Kidney epithelial cell (primary cell): ENCODE data around the gene ETFDH. TPM values are rescaled to one million over a fixed set of nuclear protein-coding genes. Genes with fewer than 3 reads are reported as not detected.

Source experiments
- DNase-seq: peaks from one replicate; pipeline ENCODE4 v3.0.0-alpha.2; 2010; ENCODE audit warnings: low read depth
- H3K27me3 ChIP-seq: 2 replicates; pipeline ENCODE4 v1.6.0; 2011; ENCODE audit warnings: low read length; ENCODE audit not compliant: control insufficient read depth, insufficient read depth
- H3K36me3 ChIP-seq: 2 replicates; pipeline ENCODE4 v1.5.1; 2011; ENCODE audit warnings: low read length; ENCODE audit not compliant: control insufficient read depth, insufficient read depth
- H3K4me3 ChIP-seq: 2 replicates; pipeline ENCODE4 v1.5.1; 2011; ENCODE audit warnings: low read depth, mild to moderate bottlenecking, control low read depth, low read length
- total RNA-seq: library from RNA; depleted of rRNA; stranded (reverse); fragments of >200 nt; gene quantifications from 2 replicates; pipeline ENCODE4 v1.2.3, GENCODE V29; 2015
- TF ChIP-seq, protein P1 (sequence below): IDR thresholded peaks from 2 replicates; pipeline ENCODE4 v1.5.1; 2011; ENCODE audit warnings: mild to moderate bottlenecking, moderate library complexity, low read length, control low read depth, inconsistent platforms; ENCODE audit not compliant: insufficient read depth, poor library complexity, severe bottlenecking

The ETFDH gene
- total RNA-seq, 1 donor from 2014 or later, result 10.5 TPM

- TF ChIP-seq, protein P1, sequence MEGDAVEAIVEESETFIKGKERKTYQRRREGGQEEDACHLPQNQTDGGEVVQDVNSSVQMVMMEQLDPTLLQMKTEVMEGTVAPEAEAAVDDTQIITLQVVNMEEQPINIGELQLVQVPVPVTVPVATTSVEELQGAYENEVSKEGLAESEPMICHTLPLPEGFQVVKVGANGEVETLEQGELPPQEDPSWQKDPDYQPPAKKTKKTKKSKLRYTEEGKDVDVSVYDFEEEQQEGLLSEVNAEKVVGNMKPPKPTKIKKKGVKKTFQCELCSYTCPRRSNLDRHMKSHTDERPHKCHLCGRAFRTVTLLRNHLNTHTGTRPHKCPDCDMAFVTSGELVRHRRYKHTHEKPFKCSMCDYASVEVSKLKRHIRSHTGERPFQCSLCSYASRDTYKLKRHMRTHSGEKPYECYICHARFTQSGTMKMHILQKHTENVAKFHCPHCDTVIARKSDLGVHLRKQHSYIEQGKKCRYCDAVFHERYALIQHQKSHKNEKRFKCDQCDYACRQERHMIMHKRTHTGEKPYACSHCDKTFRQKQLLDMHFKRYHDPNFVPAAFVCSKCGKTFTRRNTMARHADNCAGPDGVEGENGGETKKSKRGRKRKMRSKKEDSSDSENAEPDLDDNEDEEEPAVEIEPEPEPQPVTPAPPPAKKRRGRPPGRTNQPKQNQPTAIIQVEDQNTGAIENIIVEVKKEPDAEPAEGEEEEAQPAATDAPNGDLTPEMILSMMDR, result no peak
- DNase-seq, result no peak
- H3K36me3 ChIP-seq, result no peaks in the 10 kb centered on the region
- H3K27me3 ChIP-seq, result no peaks in the 10 kb centered on the region
- H3K4me3 ChIP-seq, result no peak overlapping the region
Measured at GRCh38 chr4:158673633-158674032, 1.5 kb downstream of the ETFDH start.

DNA sequence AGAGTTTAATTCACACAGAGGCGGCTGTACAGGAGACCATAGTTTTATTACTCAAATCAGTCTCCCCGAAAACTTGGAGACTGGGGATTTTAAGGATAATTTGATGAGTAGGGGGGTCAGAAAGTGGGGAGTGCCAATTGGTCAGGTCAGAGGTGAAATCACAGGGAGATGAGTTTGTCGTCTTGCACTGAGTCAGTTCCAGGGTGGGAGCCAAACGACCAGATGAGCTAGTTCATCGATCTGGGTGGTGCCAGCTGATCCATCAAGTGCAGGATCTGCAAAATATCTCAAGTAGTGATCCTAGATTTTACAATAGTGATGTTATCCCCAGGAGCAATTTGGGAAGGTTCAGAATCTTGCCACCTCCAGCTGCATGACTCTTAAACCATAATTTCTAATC, 4.0 kb downstream of the ETFDH start:
- H3K4me3 ChIP-seq, result no peak overlapping the region
- DNase-seq, result no peak
- H3K27me3 ChIP-seq, result no peaks in the 10 kb centered on the region
- TF ChIP-seq, protein P1, result no peak
- no peaks in the 10 kb centered on the region for H3K36me3 ChIP-seq

DNA sequence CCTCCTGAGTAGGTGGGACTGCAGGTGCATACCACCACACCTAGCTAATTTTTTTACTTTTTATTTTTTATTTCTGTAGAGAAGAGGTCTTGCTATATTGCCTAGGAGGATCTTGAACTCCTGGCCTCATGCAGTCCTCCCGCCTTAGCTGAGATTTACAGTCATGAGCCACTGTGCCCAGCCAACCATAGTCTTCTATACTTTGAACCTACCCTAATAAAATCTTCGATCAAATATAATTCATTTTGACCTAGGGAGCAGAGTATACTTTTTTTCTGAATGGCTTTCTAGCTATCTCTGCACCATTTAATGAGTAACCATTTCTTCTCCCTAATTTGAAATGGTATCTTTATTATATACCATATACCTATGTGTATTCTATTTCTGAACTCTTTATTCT, 6.7 kb downstream of the ETFDH start:
- Histone ChIP-seq H3K27me3 (no peaks in the 10 kb centered on the region), H3K4me3 (no peak overlapping the region), H3K36me3 (no peaks in the 10 kb centered on the region)
- DNase-seq, result no peak
- TF ChIP-seq, protein P1, result no peak

GRCh38 chr4:158681629-158682028, 9.5 kb downstream of the ETFDH start:
- no peaks in the 10 kb centered on the region for H3K27me3 ChIP-seq
- no peak for DNase-seq
- TF ChIP-seq, protein P1, result no peak

DNA sequence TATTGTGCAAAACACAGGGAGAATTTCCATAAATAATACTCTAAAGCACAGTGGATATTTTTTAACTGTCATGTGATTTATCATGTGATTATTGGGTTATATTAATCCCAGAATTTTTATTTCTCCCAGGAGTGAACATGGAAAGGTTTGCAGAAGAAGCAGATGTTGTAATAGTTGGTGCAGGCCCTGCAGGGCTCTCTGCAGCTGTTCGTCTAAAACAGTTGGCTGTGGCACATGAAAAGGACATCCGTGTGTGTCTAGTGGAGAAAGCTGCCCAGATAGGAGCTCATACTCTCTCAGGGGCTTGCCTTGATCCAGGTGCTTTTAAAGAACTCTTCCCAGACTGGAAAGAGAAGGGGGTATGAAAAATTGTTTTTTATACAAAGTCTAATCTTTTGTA, 10.0 kb downstream of the ETFDH start:
- Histone ChIP-seq H3K27me3 (no peaks in the 10 kb centered on the region), H3K36me3 (no peaks in the 10 kb centered on the region), H3K4me3 (no peak overlapping the region)
- no peak for DNase-seq
- TF ChIP-seq, protein P1, result no peak

More at GRCh38 chr4:158681629-158682028, 9.5 kb downstream of the ETFDH start:
- Histone ChIP-seq H3K36me3 (no peaks in the 10 kb centered on the region), H3K4me3 (no peak overlapping the region)

DNA sequence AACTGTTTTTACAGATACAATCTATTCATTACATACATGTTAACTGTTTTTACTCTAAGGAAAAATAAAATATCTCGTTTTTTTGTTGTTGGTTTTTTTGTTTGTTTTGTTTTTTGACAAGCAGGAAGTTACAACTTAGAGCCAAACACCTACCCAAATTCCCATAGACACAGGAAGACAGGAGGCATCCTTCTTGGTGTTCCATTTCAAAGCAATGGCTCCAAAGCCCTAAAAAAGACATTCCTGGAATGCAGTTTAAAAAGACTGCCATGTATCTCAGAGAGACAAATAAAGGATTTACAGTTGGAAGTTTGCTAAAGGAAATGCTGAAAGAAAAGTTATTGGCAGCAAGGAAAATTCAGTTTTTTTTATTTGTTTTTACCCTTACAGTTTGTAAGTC, 16.7 kb downstream of the ETFDH start:
- Histone ChIP-seq H3K27me3 (no peaks in the 10 kb centered on the region), H3K4me3 (no peak overlapping the region), H3K36me3 (no peaks in the 10 kb centered on the region)
- TF ChIP-seq, protein P1, result no peak
- DNase-seq, result no peak
